ENCODE data around the gene DDX39A. TPM values are rescaled to one million over a fixed set of nuclear protein-coding genes. Genes with fewer than 3 reads are reported as not detected.

DDX39A gene
- total RNA-seq, 1 donor from 2014 or later: 81.8 TPM

GRCh38 chr19:14361824-14362223 is 57.3 kb downstream of the DDX39A start:
- Histone ChIP-seq H3K4me3 (no peak overlapping the region), H3K27ac (no peak overlapping the region), H3K4me1 (peaks cover 15% of the 10 kb centered on the region), H3K36me3 (no peaks in the 10 kb centered on the region), H3K27me3 (no peaks in the 10 kb centered on the region), H3K9me3 (no peaks in the 10 kb centered on the region)
- TF ChIP-seq POLR2A (IDR thresholded peaks at IDR 0.05): no peak
- no peak for TF ChIP-seq POLR2AphosphoS5 (IDR thresholded peaks at IDR 0.05; ENCODE audit: insufficient read depth in 1 of 2, low read depth in 1 of 2)
- TF ChIP-seq CTCF (IDR thresholded peaks at IDR 0.05): no peak
- DNase-seq (ENCODE audit: extremely low spot score in 2 of 2): no peak
- intact Hi-C loops (cut with DNase I): loop anchor here (10.0 kb wide), 1 partner anchor 113 kb away; the partner anchor contains the start of gene PTGER1

Other genes with a start within 250 kb of the DDX39A start
- gene ADGRL1, start 213.2 kb downstream of the DDX39A start, total RNA-seq: 23.3 TPM
- gene ADGRE5, start 37.9 kb downstream of the DDX39A start, total RNA-seq: 43.5 TPM
- 72.7 TPM for gene PKN1, start 14.0 kb upstream of the DDX39A start, total RNA-seq
- not detected for gene PTGER1, start 56.0 kb upstream of the DDX39A start, total RNA-seq
- 81.0 TPM for gene GIPC1, start 76.8 kb upstream of the DDX39A start, total RNA-seq
- 164 TPM for gene DNAJB1, start 99.1 kb upstream of the DDX39A start, total RNA-seq
- gene TECR, start 110.3 kb upstream of the DDX39A start, total RNA-seq: 110 TPM
- gene NDUFB7, start 152.7 kb upstream of the DDX39A start, total RNA-seq: 375 TPM
- not detected for gene CLEC17A, start 163.7 kb upstream of the DDX39A start, total RNA-seq

Measured in vagina (tissue), 2 donors.